Stimulated activated CD4-positive, alpha-beta T cell treated with anti-CD3 and anti-CD28 coated beads, Interleukin-12 subunit alpha, Interleukin-12 subunit beta, amount 100 ng/mL, for 48 hours (primary cell): ENCODE data around the gene PPM1L.

Source experiments
- DNase-seq, 3 donors: peaks; one replicate each; pipeline ENCODE4 v3.0.0-alpha.2; 2020; ENCODE audit warnings: low read depth in 2 of 3, low spot score in 1 of 3

Gene PPM1L

GRCh38 chr3:160921020-160921635, 165.1 kb downstream of the PPM1L start:
- DNase-seq, result no peak

GRCh38 chr3:160924776-160925175, 168.7 kb downstream of the PPM1L start:
- DNase-seq, result no peak

GRCh38 chr3:160927620-160928019, 171.6 kb downstream of the PPM1L start:
- DNase-seq, result no peak

- DNase-seq, result no peak
Measured at GRCh38 chr3:160928183-160928726, 172.2 kb downstream of the PPM1L start.

- no peak for DNase-seq
Measured at GRCh38 chr3:160929595-160929994, 173.6 kb downstream of the PPM1L start.

- no peak for DNase-seq
Measured at GRCh38 chr3:160931474-160931873, 175.4 kb downstream of the PPM1L start.

- DNase-seq, result no peak
Measured at GRCh38 chr3:160935413-160936095, 179.5 kb downstream of the PPM1L start.

- peak; percentile 21 to 84 (median 62) for DNase-seq
Measured at GRCh38 chr3:160941885-160942494, 186.0 kb downstream of the PPM1L start.

- DNase-seq, result no peak
Measured at GRCh38 chr3:160943996-160944395, 188.0 kb downstream of the PPM1L start.

- no peak for DNase-seq
Measured at GRCh38 chr3:160945336-160945735, 189.3 kb downstream of the PPM1L start.

- DNase-seq, result no peak
Measured at GRCh38 chr3:160948273-160948672, 192.2 kb downstream of the PPM1L start.

GRCh38 chr3:160949460-160949859, 193.4 kb downstream of the PPM1L start:
- DNase-seq, result no peak

- DNase-seq, result no peak
Measured at GRCh38 chr3:160950542-160950941, 194.5 kb downstream of the PPM1L start.

GRCh38 chr3:160950954-160951353, 194.9 kb downstream of the PPM1L start:
- no peak for DNase-seq

GRCh38 chr3:160951642-160952487, 195.8 kb downstream of the PPM1L start:
- no peak for DNase-seq

GRCh38 chr3:160953686-160954085, 197.7 kb downstream of the PPM1L start:
- DNase-seq, result no peak

GRCh38 chr3:160956785-160957184, 200.8 kb downstream of the PPM1L start:
- no peak for DNase-seq

GRCh38 chr3:160960568-160960967, 204.5 kb downstream of the PPM1L start:
- DNase-seq, result no peak

GRCh38 chr3:160963949-160964348, 207.9 kb downstream of the PPM1L start:
- no peak for DNase-seq

- no peak for DNase-seq
Measured at GRCh38 chr3:160968761-160969160, 212.7 kb downstream of the PPM1L start.

- no peak for DNase-seq
Measured at GRCh38 chr3:160973067-160973809, 217.2 kb downstream of the PPM1L start.
